ENCODE measurements around the gene PPM1L.
A peak's percentile ranks its signal among the peaks of the same experiment; 100 is the strongest.

PPM1L gene

DNA sequence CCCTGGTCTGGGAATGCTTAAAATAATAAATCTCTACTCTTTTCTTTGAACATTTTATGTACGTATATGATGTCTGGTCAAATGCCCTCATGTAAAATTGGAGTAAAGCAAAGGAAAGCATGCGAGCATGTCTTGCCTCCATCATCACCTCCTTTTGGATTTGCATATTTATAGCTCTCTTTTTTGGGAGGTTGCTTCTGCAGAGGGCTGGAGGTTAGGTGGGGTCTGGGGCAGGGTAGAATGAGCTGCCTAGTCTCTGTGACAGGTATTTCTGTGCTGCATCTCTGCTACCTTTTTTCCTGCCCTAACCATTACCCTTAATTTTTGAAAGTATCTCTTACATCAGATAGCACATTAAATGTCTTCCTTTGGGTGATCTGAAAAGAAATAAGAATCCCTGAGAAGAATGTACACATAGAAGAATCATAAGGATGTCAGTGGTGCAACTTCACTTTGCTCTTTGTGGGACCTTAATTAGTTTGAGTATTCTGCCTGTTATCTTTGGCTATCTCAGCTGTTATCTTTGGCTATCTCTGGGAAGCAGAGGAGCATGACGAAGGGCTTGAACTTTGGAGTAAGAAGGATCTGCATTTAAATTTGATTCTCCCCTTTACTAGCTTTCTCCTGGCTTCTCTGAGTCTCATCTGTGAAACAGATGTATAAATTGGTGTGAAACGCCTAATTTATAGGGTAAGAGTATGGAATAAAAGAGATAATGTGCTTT, 40.2 kb downstream of the PPM1L start:
- Histone ChIP-seq H3K4me3 (no peak overlapping the region), H3K27me3 (no peaks in the 10 kb centered on the region), H3K9me3 (replicated peaks in 1 of 11) (peaks cover 0 to 8% (median 3%) of the 10 kb centered on the region in 11 experiments; a peak in 7 of 22 replicates), H3K27ac (no peak overlapping the region), H3K36me3 (no peaks in the 10 kb centered on the region), H3K4me2 (no peak overlapping the region), H4K20me1 (no peaks in the 10 kb centered on the region), H3K4me1 (peaks cover 0 to 13% (median 2%) of the 10 kb centered on the region in 10 experiments; a peak in 13 of 20 replicates), H3K9ac (no peak overlapping the region)
- TF ChIP-seq Cebpa-rat (IDR thresholded peaks at IDR 0.05), result no peak

DNA sequence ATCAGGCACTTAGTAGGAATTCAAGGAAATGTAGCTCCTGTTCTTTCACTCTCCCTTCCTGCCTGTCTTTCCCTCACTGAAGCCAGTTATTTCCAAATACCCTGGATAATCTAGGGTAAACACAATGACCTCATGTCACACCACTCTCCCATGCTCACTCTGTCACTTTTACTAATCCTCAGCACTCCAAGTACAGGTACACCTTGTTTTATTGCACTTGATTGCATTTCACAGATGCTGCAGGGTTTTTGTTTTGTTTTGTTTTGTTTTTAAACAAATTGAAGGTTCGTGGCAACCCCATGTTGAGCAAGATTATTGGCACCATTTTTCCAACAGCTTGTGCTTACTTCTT, 40.8 kb downstream of the PPM1L start:
- Histone ChIP-seq H3K27ac (no peak overlapping the region), H3K4me2 (no peak overlapping the region), H3K4me1 (peaks cover 0 to 17% (median 7%) of the 10 kb centered on the region in 10 experiments; a peak in 15 of 20 replicates), H4K20me1 (no peaks in the 10 kb centered on the region), H3K9ac (no peak overlapping the region), H3K4me3 (no peak overlapping the region), H3K36me3 (no peaks in the 10 kb centered on the region), H3K9me3 (replicated peaks in 1 of 11) (peaks cover 0 to 8% (median 3%) of the 10 kb centered on the region in 11 experiments; a peak in 7 of 22 replicates), H3K27me3 (no peaks in the 10 kb centered on the region)
- no peak for TF ChIP-seq Cebpa-rat (IDR thresholded peaks at IDR 0.05)

DNA sequence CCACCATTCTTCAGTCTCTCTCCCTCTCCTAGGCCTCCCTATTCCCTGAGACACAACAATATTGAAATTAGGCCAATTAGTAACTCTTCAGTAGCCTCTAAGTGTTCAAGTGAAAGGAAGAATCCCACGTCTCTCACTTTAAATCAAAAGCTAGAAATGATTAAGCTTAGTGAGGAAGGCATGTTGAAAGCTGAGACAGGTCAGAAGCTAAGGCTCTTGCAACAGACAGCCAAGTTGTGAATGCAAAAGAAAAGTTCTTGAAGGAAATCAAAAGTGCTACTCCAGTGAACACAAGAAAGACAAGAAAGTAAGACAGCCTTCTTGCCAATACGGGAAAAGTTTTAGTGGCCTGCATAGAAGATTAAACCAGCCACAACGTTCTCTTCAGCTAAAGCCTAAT, 41.3 kb downstream of the PPM1L start:
- Histone ChIP-seq H4K20me1 (no peaks in the 10 kb centered on the region), H3K4me2 (no peak overlapping the region), H3K9me3 (replicated peaks in 1 of 11) (peaks cover 0 to 8% (median 3%) of the 10 kb centered on the region in 11 experiments; a peak in 7 of 22 replicates), H3K27me3 (no peaks in the 10 kb centered on the region), H3K9ac (no peak overlapping the region), H3K27ac (no peak overlapping the region), H3K4me1 (peaks cover 0 to 23% (median 13%) of the 10 kb centered on the region in 10 experiments; a peak in 15 of 20 replicates), H3K4me3 (no peak overlapping the region), H3K36me3 (no peaks in the 10 kb centered on the region)
- no peak for TF ChIP-seq Cebpa-rat (IDR thresholded peaks at IDR 0.05)

DNA sequence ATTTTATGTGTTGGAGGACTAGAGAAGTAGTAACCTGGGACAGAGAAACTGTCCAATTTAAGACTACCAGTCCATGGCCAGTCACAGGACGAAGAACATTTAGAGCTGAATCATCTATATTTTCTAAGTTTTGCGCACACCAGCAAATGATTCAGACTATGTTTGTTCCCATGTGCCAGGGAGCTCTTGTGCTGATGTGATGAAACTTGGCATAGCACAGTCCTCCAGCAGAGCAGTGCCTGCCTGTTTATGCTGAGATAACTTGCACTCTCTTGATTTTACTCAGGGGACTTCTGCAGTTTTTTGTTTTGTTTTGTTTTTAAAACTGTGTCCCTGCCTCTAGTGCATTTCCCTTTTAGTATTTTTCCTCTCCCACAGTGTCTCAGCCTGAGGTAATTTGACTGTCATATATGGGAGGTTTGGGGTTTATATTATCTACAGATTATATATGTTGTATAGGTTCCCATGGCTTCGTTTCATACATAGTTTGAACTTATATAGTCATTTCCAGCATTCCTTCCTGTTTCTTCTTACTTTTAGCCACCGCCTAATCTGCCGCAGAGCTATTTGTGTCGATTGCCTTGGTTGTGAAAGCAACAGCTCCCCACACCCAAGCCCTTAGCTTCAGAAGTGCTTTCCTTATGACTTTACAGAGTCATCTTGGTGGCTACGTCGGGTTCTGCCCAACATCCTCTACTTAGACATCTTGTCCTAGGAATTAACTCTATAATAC, 45.5 kb downstream of the PPM1L start:
- no peaks in the 10 kb centered on the region for H3K36me3 ChIP-seq
- peak overlapping the region in 7 of 11 experiments; percentile 9 to 94 (median 67); a peak in 12 of 22 replicates for H3K27ac ChIP-seq
- H3K4me1 ChIP-seq, result peaks cover 0 to 58% (median 15%) of the 10 kb centered on the region in 10 experiments; a peak in 15 of 20 replicates
- peak overlapping the region in 7 of 11 experiments; percentile 5 to 87 (median 61); a peak in 13 of 22 replicates for H3K4me2 ChIP-seq
- TF ChIP-seq Cebpa-rat (IDR thresholded peaks at IDR 0.05), result peak in 1 of 11 experiments; percentile 27; a peak in 1 of 22 replicates
- H4K20me1 ChIP-seq, result no peaks in the 10 kb centered on the region
- peak overlapping the region in 4 of 11 experiments; percentile 53 to 82 (median 76); a peak in 9 of 22 replicates for H3K9ac ChIP-seq
- no peaks in the 10 kb centered on the region for H3K27me3 ChIP-seq
- no peaks in the 10 kb centered on the region for H3K9me3 ChIP-seq (replicated peaks in 1 of 11)
- peak overlapping the region in 2 of 10 experiments; percentile 31 to 36; a peak in 5 of 20 replicates for H3K4me3 ChIP-seq

DNA sequence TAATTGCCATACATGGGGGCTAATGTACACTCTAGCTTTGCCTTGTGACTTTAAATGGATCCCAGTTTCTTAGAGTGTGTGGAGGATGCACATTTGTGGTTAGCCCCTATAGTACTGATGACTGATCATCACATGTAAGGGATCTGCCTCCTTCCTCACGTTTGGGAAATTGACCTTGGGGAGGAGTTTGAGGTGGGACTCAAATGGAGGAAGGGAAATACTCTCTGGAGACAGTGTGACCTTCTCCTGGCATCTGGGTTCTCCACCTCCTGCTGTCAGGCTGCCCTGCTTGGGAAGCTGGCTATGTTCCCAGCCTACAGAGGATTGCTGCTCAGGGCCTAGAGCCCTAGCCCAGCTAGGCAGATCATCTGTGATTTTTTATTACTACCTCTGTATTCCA, 48.7 kb downstream of the PPM1L start:
- H3K9me3 ChIP-seq (replicated peaks in 1 of 11), result no peaks in the 10 kb centered on the region
- H3K9ac ChIP-seq, result no peak overlapping the region
- H3K4me1 ChIP-seq, result peaks cover 17 to 74% (median 30%) of the 10 kb centered on the region in 10 experiments
- no peaks in the 10 kb centered on the region for H3K27me3 ChIP-seq
- H3K4me3 ChIP-seq, result no peak overlapping the region
- H3K36me3 ChIP-seq, result no peaks in the 10 kb centered on the region
- H3K4me2 ChIP-seq, result peak overlapping the region in 4 of 11 experiments; percentile 8 to 77 (median 52); a peak in 5 of 22 replicates
- no peak for TF ChIP-seq Cebpa-rat (IDR thresholded peaks at IDR 0.05)
- H4K20me1 ChIP-seq, result no peaks in the 10 kb centered on the region
- H3K27ac ChIP-seq, result peak overlapping the region in 2 of 11 experiments; percentile 12 to 46; a peak in 4 of 22 replicates

DNA sequence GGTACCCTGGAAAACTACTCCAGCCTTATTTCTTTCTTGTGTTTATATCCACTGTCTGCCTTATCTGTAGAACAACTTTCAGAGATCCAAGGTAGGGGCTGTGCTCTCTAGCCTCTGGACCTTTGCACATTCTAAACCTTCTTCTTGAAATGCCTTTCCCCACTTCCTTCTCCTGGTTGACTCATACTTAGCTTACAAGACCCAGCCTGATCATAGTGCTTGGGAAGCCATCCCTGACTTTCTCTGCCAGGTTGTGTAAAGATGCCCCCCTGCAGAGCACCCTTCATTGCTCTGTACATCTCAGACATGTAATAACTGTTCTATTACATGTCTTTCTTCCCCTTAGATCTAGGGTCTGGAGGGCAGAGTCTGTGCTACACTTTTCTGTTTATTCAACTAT, 50.1 kb downstream of the PPM1L start:
- no peak overlapping the region for H3K4me3 ChIP-seq
- H3K36me3 ChIP-seq, result no peaks in the 10 kb centered on the region
- H3K9me3 ChIP-seq (replicated peaks in 1 of 11), result no peaks in the 10 kb centered on the region
- no peak overlapping the region for H3K9ac ChIP-seq
- no peaks in the 10 kb centered on the region for H3K27me3 ChIP-seq
- peaks cover 0 to 10% (median 0%) of the 10 kb centered on the region in 11 experiments; a peak in 1 of 22 replicates for H4K20me1 ChIP-seq
- H3K27ac ChIP-seq, result no peak overlapping the region
- no peak overlapping the region for H3K4me2 ChIP-seq
- H3K4me1 ChIP-seq, result peaks cover 27 to 73% (median 38%) of the 10 kb centered on the region in 10 experiments
- TF ChIP-seq Cebpa-rat (IDR thresholded peaks at IDR 0.05), result no peak

DNA sequence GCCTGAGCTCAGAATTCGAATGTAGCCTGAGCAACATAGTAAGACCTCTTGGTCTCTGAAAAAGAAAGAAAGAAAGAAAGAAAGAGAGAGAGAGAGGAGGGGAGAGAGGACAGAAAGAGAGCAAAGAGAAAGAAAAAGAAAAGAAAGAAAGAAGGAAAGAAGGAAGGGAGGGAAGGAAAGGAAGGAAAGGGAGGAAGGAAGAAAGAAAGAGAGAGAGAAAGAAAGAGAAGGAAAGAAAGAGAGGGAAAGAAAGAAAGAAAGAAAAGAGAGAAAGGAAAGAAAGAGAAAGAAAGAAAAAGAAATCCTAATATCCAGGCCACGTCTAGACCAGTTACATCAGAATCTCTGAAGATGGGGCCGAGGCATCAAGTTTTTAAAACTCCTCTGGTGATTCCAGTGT, 50.7 kb downstream of the PPM1L start:
- Histone ChIP-seq H4K20me1 (peaks cover 0 to 10% (median 0%) of the 10 kb centered on the region in 11 experiments; a peak in 1 of 22 replicates), H3K27ac (no peak overlapping the region), H3K36me3 (no peaks in the 10 kb centered on the region), H3K4me3 (no peak overlapping the region), H3K9me3 (replicated peaks in 1 of 11) (no peaks in the 10 kb centered on the region), H3K9ac (no peak overlapping the region), H3K27me3 (no peaks in the 10 kb centered on the region), H3K4me2 (no peak overlapping the region), H3K4me1 (peaks cover 25 to 67% (median 33%) of the 10 kb centered on the region in 10 experiments)
- no peak for TF ChIP-seq Cebpa-rat (IDR thresholded peaks at IDR 0.05)

DNA sequence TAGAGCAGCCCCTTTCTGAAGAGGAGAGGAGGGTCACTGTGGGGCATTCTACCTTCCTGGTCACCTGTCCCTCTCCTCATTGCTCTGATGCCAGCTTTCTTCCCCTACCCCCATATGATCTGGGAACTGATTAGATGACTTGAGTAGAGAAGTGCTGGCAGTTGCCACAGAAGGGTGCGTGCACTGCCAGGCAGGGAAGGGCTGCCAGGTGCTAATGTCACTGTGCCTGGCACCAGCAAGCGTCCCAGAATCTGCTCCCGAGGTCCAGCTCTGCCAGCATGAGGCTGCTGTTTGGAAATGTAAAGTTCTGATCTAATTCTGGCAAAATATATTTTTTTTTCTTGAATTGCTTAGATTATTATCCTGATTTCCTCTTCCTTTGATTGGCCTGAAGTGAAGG, 52.8 kb downstream of the PPM1L start:
- Histone ChIP-seq H3K27ac (no peak overlapping the region), H3K4me2 (peak overlapping the region in 9 of 11 experiments; percentile 7 to 69 (median 57); a peak in 12 of 22 replicates)

DNA sequence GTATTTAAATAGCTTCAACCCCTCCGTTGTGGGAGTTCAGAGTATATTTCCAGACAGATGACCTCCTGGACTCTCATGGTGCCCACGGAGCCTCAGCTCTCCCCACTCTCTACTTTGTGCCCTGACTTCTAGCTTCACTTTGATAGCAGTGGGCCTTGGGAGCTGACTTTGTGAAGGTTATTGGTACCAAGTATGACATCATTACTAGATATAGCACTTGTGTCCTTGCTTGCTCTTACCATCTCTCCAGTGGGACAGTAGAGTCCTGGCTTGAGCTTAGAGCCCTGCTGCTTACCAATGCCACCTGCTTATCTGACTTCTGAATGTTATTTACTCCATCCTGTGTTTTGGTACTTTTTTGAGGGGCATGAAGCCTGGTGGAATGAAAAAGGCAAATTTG, 53.4 kb downstream of the PPM1L start:
- H3K4me3 ChIP-seq, result no peak overlapping the region
- peaks cover 0 to 10% (median 0%) of the 10 kb centered on the region in 11 experiments; a peak in 3 of 22 replicates for H4K20me1 ChIP-seq
- H3K27ac ChIP-seq, result 0 out of 22 replicates have a peak overlapping the region, but pooled peaks of 1 of the 11 experiments have one; percentile 35
- H3K9ac ChIP-seq, result no peak overlapping the region
- TF ChIP-seq Cebpa-rat (IDR thresholded peaks at IDR 0.05), result no peak
- H3K9me3 ChIP-seq (replicated peaks in 1 of 11), result no peaks in the 10 kb centered on the region
- H3K36me3 ChIP-seq, result no peaks in the 10 kb centered on the region
- H3K4me2 ChIP-seq, result peak overlapping the region; percentile 3 to 70 (median 58); a peak in 21 of 22 replicates
- no peaks in the 10 kb centered on the region for H3K27me3 ChIP-seq
- peaks cover 25 to 44% (median 27%) of the 10 kb centered on the region in 10 experiments for H3K4me1 ChIP-seq

More for the DNA sequence above, 52.8 kb downstream of the PPM1L start:
- Histone ChIP-seq H3K27me3 (no peaks in the 10 kb centered on the region), H3K4me1 (peaks cover 25 to 50% (median 27%) of the 10 kb centered on the region in 10 experiments), H4K20me1 (peaks cover 0 to 10% (median 0%) of the 10 kb centered on the region in 11 experiments; a peak in 3 of 22 replicates), H3K36me3 (no peaks in the 10 kb centered on the region), H3K9ac (no peak overlapping the region), H3K4me3 (no peak overlapping the region), H3K9me3 (replicated peaks in 1 of 11) (no peaks in the 10 kb centered on the region)
- no peak for TF ChIP-seq Cebpa-rat (IDR thresholded peaks at IDR 0.05)
